ENCODE data around the gene SHISAL1. TPM values are rescaled to one million over a fixed set of nuclear protein-coding genes. Genes with fewer than 3 reads are reported as not detected.
A peak's percentile ranks its signal among the peaks of the same experiment; 100 is the strongest.

The SHISAL1 gene
- total and polyA plus RNA-seq, 4 donors = 0.12 to 0.74 (median 0.34) TPM

GRCh38 chr22:44331881-44332714, 19.3 kb upstream of the SHISAL1 start:
- peaks cover 9 to 69% (median 42%) of the 10 kb centered on the region in 3 donors for H3K27me3 ChIP-seq (ENCODE audit: control insufficient read depth in 3 of 3, insufficient read depth in 3 of 3, low read length in 2 of 3)
- no peak for TF ChIP-seq CTCF (IDR thresholded peaks at IDR 0.05; ENCODE audit: control extremely low read depth, extremely low read depth)
- peak; percentile 50 to 65 (median 58) for DNase-seq
- WGBS, 2 donors = 9 to 12% methylated on average over 24 to 55 of the region's 55 CpGs
- peaks cover 0 to 1% (median 0%) of the 10 kb centered on the region in 4 donors for H3K9me3 ChIP-seq (ENCODE audit: control insufficient read depth in 4 of 4, insufficient read depth in 3 of 4, low read length in 3 of 4)
- ATAC-seq (ENCODE audit: insufficient read depth, low FRiP score) = no peak
- H3K9ac ChIP-seq (ENCODE audit: insufficient read depth in 1 of 2, low read length in 2 of 2) = no peak overlapping the region
- no peak overlapping the region for H3K27ac ChIP-seq (ENCODE audit: low read depth in 1 of 2, low read length in 1 of 2)
- peaks cover 0 to 3% (median 0%) of the 10 kb centered on the region in 5 donors for H3K4me1 ChIP-seq (ENCODE audit: control insufficient read depth in 5 of 5, insufficient read depth in 5 of 5, low read length in 5 of 5)
- no peaks in the 10 kb centered on the region for H3K36me3 ChIP-seq (ENCODE audit: control insufficient read depth in 4 of 4, insufficient read depth in 4 of 4, low read length in 4 of 4)
- no peak overlapping the region for H3K4me3 ChIP-seq

GRCh38 chr22:44330744-44331660, 18.3 kb upstream of the SHISAL1 start:
- no peaks in the 10 kb centered on the region for H3K36me3 ChIP-seq (ENCODE audit: control insufficient read depth in 4 of 4, insufficient read depth in 4 of 4, low read length in 4 of 4)
- peaks cover 0 to 1% (median 0%) of the 10 kb centered on the region in 4 donors for H3K9me3 ChIP-seq (ENCODE audit: control insufficient read depth in 4 of 4, insufficient read depth in 3 of 4, low read length in 3 of 4)
- no peak for TF ChIP-seq CTCF (IDR thresholded peaks at IDR 0.05; ENCODE audit: control extremely low read depth, extremely low read depth)
- DNase-seq (peak in 2 of 3 donors; percentile 27 to 41), ATAC-seq (ENCODE audit: insufficient read depth, low FRiP score) (no peak)
- WGBS, 2 donors = 3 to 4% methylated on average over 84 to 103 of the region's 103 CpGs
- no peak overlapping the region for H3K27ac ChIP-seq (ENCODE audit: low read depth in 1 of 2, low read length in 1 of 2)
- peaks cover 0 to 7% (median 2%) of the 10 kb centered on the region in 5 donors for H3K4me1 ChIP-seq (ENCODE audit: control insufficient read depth in 5 of 5, insufficient read depth in 5 of 5, low read length in 5 of 5)
- H3K9ac ChIP-seq (ENCODE audit: insufficient read depth in 1 of 2, low read length in 2 of 2) = no peak overlapping the region
- H3K4me3 ChIP-seq = no peak overlapping the region
- H3K27me3 ChIP-seq (ENCODE audit: control insufficient read depth in 3 of 3, insufficient read depth in 3 of 3, low read length in 2 of 3) = peaks cover 9 to 61% (median 41%) of the 10 kb centered on the region in 3 donors

- H3K27ac ChIP-seq (ENCODE audit: low read depth in 1 of 2, low read length in 1 of 2) = no peak overlapping the region
Measured at GRCh38 chr22:44330188-44330743, 17.5 kb upstream of the SHISAL1 start.

More at GRCh38 chr22:44330188-44330743, 17.5 kb upstream of the SHISAL1 start:
- Histone ChIP-seq H3K9me3 (ENCODE audit: control insufficient read depth in 4 of 4, insufficient read depth in 3 of 4, low read length in 3 of 4) (no peaks in the 10 kb centered on the region), H3K9ac (ENCODE audit: insufficient read depth in 1 of 2, low read length in 2 of 2) (no peak overlapping the region), H3K4me3 (no peak overlapping the region), H3K27me3 (ENCODE audit: control insufficient read depth in 3 of 3, insufficient read depth in 3 of 3, low read length in 2 of 3) (peaks cover 9 to 53% (median 34%) of the 10 kb centered on the region in 3 donors), H3K36me3 (ENCODE audit: control insufficient read depth in 4 of 4, insufficient read depth in 4 of 4, low read length in 4 of 4) (no peaks in the 10 kb centered on the region), H3K4me1 (ENCODE audit: control insufficient read depth in 5 of 5, insufficient read depth in 5 of 5, low read length in 5 of 5) (peaks cover 0 to 13% (median 2%) of the 10 kb centered on the region in 5 donors)
- no peak for TF ChIP-seq CTCF (IDR thresholded peaks at IDR 0.05; ENCODE audit: control extremely low read depth, extremely low read depth)
- WGBS, 2 donors = 25 to 29% methylated on average over 12 of the region's 12 CpGs
- ATAC-seq (ENCODE audit: insufficient read depth, low FRiP score) (no peak), DNase-seq (no peak)
